Ishikawa (cell line): ENCODE measurements around the gene PRKACA.

Experiments
- CEBPB ChIP-seq: IDR thresholded peaks from 2 replicates; pipeline ENCODE4 v1.6.1; 2012
- EGR1 ChIP-seq: IDR thresholded peaks from 2 replicates; pipeline ENCODE4 v1.6.1; 2012
- EP300 ChIP-seq: IDR thresholded peaks from 2 replicates; pipeline ENCODE4 v1.6.1; 2012; ENCODE audit warnings: borderline replicate concordance
- MAX ChIP-seq: IDR thresholded peaks from 2 replicates; pipeline ENCODE4 v1.6.1; 2012
- NFIC ChIP-seq: IDR thresholded peaks from 2 replicates; pipeline ENCODE4 v1.6.1; 2012
- RAD21 ChIP-seq: IDR thresholded peaks from 2 replicates; pipeline ENCODE4 v1.6.1; 2012; ENCODE audit warnings: low read depth
- REST ChIP-seq: IDR thresholded peaks from 2 replicates; pipeline ENCODE4 v1.6.1; 2012; ENCODE audit warnings: low read depth, mild to moderate bottlenecking
- TAF1 ChIP-seq: IDR thresholded peaks from 2 replicates; pipeline ENCODE4 v1.6.1; 2012; ENCODE audit warnings: low read depth, mild to moderate bottlenecking
- TEAD4 ChIP-seq: IDR thresholded peaks from 2 replicates; pipeline ENCODE4 v1.6.1; 2012
- ZBTB7A ChIP-seq: IDR thresholded peaks from 2 replicates; pipeline ENCODE4 v1.6.1; 2012; ENCODE audit warnings: low read depth

GRCh38 chr19:14159059-14159458 lies 41.5 kb upstream of the PRKACA start:
- TF ChIP-seq TAF1 (no peak), REST (no peak), CEBPB (no peak), TEAD4 (no peak), EGR1 (no peak), RAD21 (no peak), EP300 (no peak), ZBTB7A (no peak), MAX (no peak), NFIC (no peak)
